ENCODE measurements around the gene CNGB1.
"Not testable (repeated sequence)": the region's sequence is repeated elsewhere in the genome, so short reads cannot be mapped to it uniquely, and the experiment has no call there.

Gene CNGB1

GRCh38 chr16:57920215-57920879 is 50.6 kb downstream of the CNGB1 start:
- Histone ChIP-seq H3K4me3 (ENCODE audit: low read length in 2 of 2) (no peak overlapping the region), H3K9ac (ENCODE audit: low read depth in 1 of 2, low read length in 2 of 2) (no peak overlapping the region), H3K36me3 (ENCODE audit: control insufficient read depth in 2 of 2, insufficient read depth in 2 of 2, low read length in 2 of 2) (no peaks in the 10 kb centered on the region), H3K9me3 (ENCODE audit: control insufficient read depth in 2 of 2, low read length in 2 of 2) (no peaks in the 10 kb centered on the region), H3K27me3 (ENCODE audit: control insufficient read depth in 2 of 2, insufficient read depth in 2 of 2, low read length in 2 of 2) (peaks cover 0 to 9% of the 10 kb centered on the region in 2 donors), H3K4me1 (ENCODE audit: control insufficient read depth in 2 of 2, insufficient read depth in 2 of 2, low read length in 2 of 2) (no peaks in the 10 kb centered on the region), H3K27ac (ENCODE audit: low read depth in 2 of 2, low read length in 2 of 2) (no peak overlapping the region)

GRCh38 chr16:57918994-57919393 is 51.9 kb downstream of the CNGB1 start:
- Histone ChIP-seq H3K27ac (ENCODE audit: low read depth in 2 of 2, low read length in 2 of 2) (no peak overlapping the region), H3K9me3 (ENCODE audit: control insufficient read depth in 2 of 2, low read length in 2 of 2) (no peaks in the 10 kb centered on the region), H3K36me3 (ENCODE audit: control insufficient read depth in 2 of 2, insufficient read depth in 2 of 2, low read length in 2 of 2) (no peaks in the 10 kb centered on the region), H3K9ac (ENCODE audit: low read depth in 1 of 2, low read length in 2 of 2) (no peak overlapping the region), H3K4me1 (ENCODE audit: control insufficient read depth in 2 of 2, insufficient read depth in 2 of 2, low read length in 2 of 2) (no peaks in the 10 kb centered on the region), H3K27me3 (ENCODE audit: control insufficient read depth in 2 of 2, insufficient read depth in 2 of 2, low read length in 2 of 2) (peaks cover 0 to 9% of the 10 kb centered on the region in 2 donors), H3K4me3 (ENCODE audit: low read length in 2 of 2) (no peak overlapping the region)

DNA sequence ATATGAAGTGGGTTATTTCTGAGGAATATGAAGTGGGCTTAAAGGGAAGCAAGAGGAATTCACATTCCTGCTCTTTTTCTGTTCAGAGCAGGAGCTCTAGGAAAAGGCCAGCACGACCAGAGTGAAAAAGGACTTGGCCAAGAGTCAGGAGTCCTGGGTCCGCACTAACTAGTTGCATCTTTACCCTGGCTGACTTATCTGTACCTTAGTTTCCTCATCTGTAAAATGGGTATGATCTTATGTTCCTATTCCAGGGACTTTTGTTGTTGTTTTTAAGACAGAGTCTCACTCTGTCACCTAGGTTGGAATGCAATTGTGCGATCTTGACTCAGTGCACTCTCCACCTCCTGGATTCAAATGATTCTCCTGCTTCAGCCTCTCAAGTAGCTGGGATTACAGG is 52.5 kb downstream of the CNGB1 start:
- no peak overlapping the region for H3K9ac ChIP-seq (ENCODE audit: low read depth in 1 of 2, low read length in 2 of 2)
- H3K4me3 ChIP-seq (ENCODE audit: low read length in 2 of 2), result no peak overlapping the region
- no peaks in the 10 kb centered on the region for H3K4me1 ChIP-seq (ENCODE audit: control insufficient read depth in 2 of 2, insufficient read depth in 2 of 2, low read length in 2 of 2)
- no peak overlapping the region for H3K27ac ChIP-seq (ENCODE audit: low read depth in 2 of 2, low read length in 2 of 2)
- H3K27me3 ChIP-seq (ENCODE audit: control insufficient read depth in 2 of 2, insufficient read depth in 2 of 2, low read length in 2 of 2), result peaks cover 0 to 5% of the 10 kb centered on the region in 2 donors
- H3K36me3 ChIP-seq (ENCODE audit: control insufficient read depth in 2 of 2, insufficient read depth in 2 of 2, low read length in 2 of 2), result no peaks in the 10 kb centered on the region
- no peaks in the 10 kb centered on the region for H3K9me3 ChIP-seq (ENCODE audit: control insufficient read depth in 2 of 2, low read length in 2 of 2)

DNA sequence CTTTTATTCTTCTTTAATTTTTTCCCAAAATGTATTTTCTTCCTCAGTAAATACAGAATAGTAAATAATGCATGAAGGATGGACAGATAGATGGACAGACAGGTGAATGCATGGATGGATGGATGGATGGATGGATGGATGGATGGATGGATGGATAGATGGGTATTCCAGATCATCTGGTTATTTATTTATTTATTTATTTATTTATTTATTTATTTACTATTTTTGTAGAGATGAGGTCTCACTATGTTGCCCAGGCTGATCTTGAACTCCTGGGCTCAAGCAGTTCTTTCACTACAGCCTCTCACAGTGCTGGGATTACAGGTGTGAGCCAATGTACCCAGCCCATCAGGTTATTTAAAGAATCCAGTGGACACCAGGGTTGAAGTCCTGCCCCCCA is 53.0 kb downstream of the CNGB1 start:
- not testable (repeated sequence) for H3K27me3 ChIP-seq (ENCODE audit: control insufficient read depth in 2 of 2, insufficient read depth in 2 of 2, low read length in 2 of 2); H3K27ac ChIP-seq (ENCODE audit: low read depth in 2 of 2, low read length in 2 of 2); H3K36me3 ChIP-seq (ENCODE audit: control insufficient read depth in 2 of 2, insufficient read depth in 2 of 2, low read length in 2 of 2); H3K9me3 ChIP-seq (ENCODE audit: control insufficient read depth in 2 of 2, low read length in 2 of 2); H3K4me3 ChIP-seq (ENCODE audit: low read length in 2 of 2); H3K9ac ChIP-seq (ENCODE audit: low read depth in 1 of 2, low read length in 2 of 2); H3K4me1 ChIP-seq (ENCODE audit: control insufficient read depth in 2 of 2, insufficient read depth in 2 of 2, low read length in 2 of 2)

- not testable (repeated sequence) for H3K4me1 ChIP-seq (ENCODE audit: control insufficient read depth in 2 of 2, insufficient read depth in 2 of 2, low read length in 2 of 2); H3K27me3 ChIP-seq (ENCODE audit: control insufficient read depth in 2 of 2, insufficient read depth in 2 of 2, low read length in 2 of 2); H3K9me3 ChIP-seq (ENCODE audit: control insufficient read depth in 2 of 2, low read length in 2 of 2); H3K27ac ChIP-seq (ENCODE audit: low read depth in 2 of 2, low read length in 2 of 2); H3K9ac ChIP-seq (ENCODE audit: low read depth in 1 of 2, low read length in 2 of 2); H3K36me3 ChIP-seq (ENCODE audit: control insufficient read depth in 2 of 2, insufficient read depth in 2 of 2, low read length in 2 of 2); H3K4me3 ChIP-seq (ENCODE audit: low read length in 2 of 2)
Observed at GRCh38 chr16:57917489-57917888, 53.4 kb downstream of the CNGB1 start.

DNA sequence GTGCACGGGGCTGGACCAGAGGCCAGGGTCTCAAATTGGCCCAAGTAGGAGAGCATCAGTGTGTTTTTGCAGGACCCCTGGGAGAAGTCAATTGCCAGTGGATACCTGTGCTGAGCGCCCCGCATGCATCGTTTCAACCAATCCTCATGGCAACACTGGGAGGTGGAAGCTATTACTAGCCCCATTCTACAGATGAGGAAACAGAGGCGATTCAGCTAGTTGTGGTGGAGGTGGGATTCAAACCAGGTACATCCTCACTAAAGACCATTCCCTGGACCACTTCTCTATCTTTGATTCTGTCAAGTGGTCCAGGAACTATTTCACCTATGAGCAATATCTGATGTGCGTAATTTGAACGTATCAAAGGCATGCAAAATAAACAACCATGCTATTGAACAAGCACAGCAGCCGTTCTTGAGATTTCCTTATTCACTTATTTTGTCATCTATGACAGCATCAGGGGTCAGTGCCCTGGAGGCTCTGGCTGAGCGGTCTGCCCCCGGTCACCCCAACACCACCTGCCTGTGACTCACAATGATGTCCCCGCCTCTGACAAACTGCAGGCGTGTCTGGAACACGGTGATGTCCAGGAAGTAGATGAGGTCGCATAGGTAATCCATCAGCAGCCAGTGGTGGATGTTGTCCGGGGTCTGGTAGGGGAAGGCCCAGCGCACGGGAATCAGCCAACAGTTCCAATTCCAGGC is 54.0 kb downstream of the CNGB1 start:
- Histone ChIP-seq H3K27ac (ENCODE audit: low read depth in 2 of 2, low read length in 2 of 2) (no peak overlapping the region), H3K9ac (ENCODE audit: low read depth in 1 of 2, low read length in 2 of 2) (no peak overlapping the region), H3K4me3 (ENCODE audit: low read length in 2 of 2) (no peak overlapping the region), H3K36me3 (ENCODE audit: control insufficient read depth in 2 of 2, insufficient read depth in 2 of 2, low read length in 2 of 2) (no peaks in the 10 kb centered on the region), H3K4me1 (ENCODE audit: control insufficient read depth in 2 of 2, insufficient read depth in 2 of 2, low read length in 2 of 2) (no peaks in the 10 kb centered on the region), H3K27me3 (ENCODE audit: control insufficient read depth in 2 of 2, insufficient read depth in 2 of 2, low read length in 2 of 2) (peaks cover 0 to 5% of the 10 kb centered on the region in 2 donors), H3K9me3 (ENCODE audit: control insufficient read depth in 2 of 2, low read length in 2 of 2) (no peaks in the 10 kb centered on the region)

- H3K27me3 ChIP-seq (ENCODE audit: control insufficient read depth in 2 of 2, insufficient read depth in 2 of 2, low read length in 2 of 2), result peaks cover 0 to 5% of the 10 kb centered on the region in 2 donors
- no peaks in the 10 kb centered on the region for H3K4me1 ChIP-seq (ENCODE audit: control insufficient read depth in 2 of 2, insufficient read depth in 2 of 2, low read length in 2 of 2)
- H3K36me3 ChIP-seq (ENCODE audit: control insufficient read depth in 2 of 2, insufficient read depth in 2 of 2, low read length in 2 of 2), result no peaks in the 10 kb centered on the region
- H3K9ac ChIP-seq (ENCODE audit: low read depth in 1 of 2, low read length in 2 of 2), result no peak overlapping the region
- no peaks in the 10 kb centered on the region for H3K9me3 ChIP-seq (ENCODE audit: control insufficient read depth in 2 of 2, low read length in 2 of 2)
- no peak overlapping the region for H3K4me3 ChIP-seq (ENCODE audit: low read length in 2 of 2)
- no peak overlapping the region for H3K27ac ChIP-seq (ENCODE audit: low read depth in 2 of 2, low read length in 2 of 2)
Observed at GRCh38 chr16:57915811-57916488, 55.0 kb downstream of the CNGB1 start.

- Histone ChIP-seq H3K4me1 (ENCODE audit: control insufficient read depth in 2 of 2, insufficient read depth in 2 of 2, low read length in 2 of 2) (no peaks in the 10 kb centered on the region), H3K4me3 (ENCODE audit: low read length in 2 of 2) (no peak overlapping the region), H3K9ac (ENCODE audit: low read depth in 1 of 2, low read length in 2 of 2) (no peak overlapping the region), H3K27me3 (ENCODE audit: control insufficient read depth in 2 of 2, insufficient read depth in 2 of 2, low read length in 2 of 2) (peaks cover 0 to 5% of the 10 kb centered on the region in 2 donors), H3K27ac (ENCODE audit: low read depth in 2 of 2, low read length in 2 of 2) (no peak overlapping the region), H3K36me3 (ENCODE audit: control insufficient read depth in 2 of 2, insufficient read depth in 2 of 2, low read length in 2 of 2) (no peaks in the 10 kb centered on the region), H3K9me3 (ENCODE audit: control insufficient read depth in 2 of 2, low read length in 2 of 2) (no peaks in the 10 kb centered on the region)
Observed at GRCh38 chr16:57915267-57915666, 55.7 kb downstream of the CNGB1 start.

GRCh38 chr16:57914244-57915173 is 56.4 kb downstream of the CNGB1 start:
- Histone ChIP-seq H3K9me3 (ENCODE audit: control insufficient read depth in 2 of 2, low read length in 2 of 2) (no peaks in the 10 kb centered on the region), H3K27ac (ENCODE audit: low read depth in 2 of 2, low read length in 2 of 2) (no peak overlapping the region), H3K9ac (ENCODE audit: low read depth in 1 of 2, low read length in 2 of 2) (no peak overlapping the region), H3K27me3 (ENCODE audit: control insufficient read depth in 2 of 2, insufficient read depth in 2 of 2, low read length in 2 of 2) (peaks cover 0 to 5% of the 10 kb centered on the region in 2 donors), H3K4me1 (ENCODE audit: control insufficient read depth in 2 of 2, insufficient read depth in 2 of 2, low read length in 2 of 2) (no peaks in the 10 kb centered on the region), H3K4me3 (ENCODE audit: low read length in 2 of 2) (no peak overlapping the region), H3K36me3 (ENCODE audit: control insufficient read depth in 2 of 2, insufficient read depth in 2 of 2, low read length in 2 of 2) (no peaks in the 10 kb centered on the region)
